Type B pancreatic cell (in vitro differentiated cells): Measurements from ENCODE around the gene ATRNL1. TPM values are rescaled to one million over a fixed set of nuclear protein-coding genes. Genes with fewer than 3 reads are reported as not detected.

Experiments used
- DNase-seq: peaks from one replicate; pipeline ENCODE4 v3.0.0; 2021; ENCODE audit warnings: mixed read lengths; ENCODE audit not compliant: unreplicated experiment; ENCODE audit errors: extremely low spot score
- H3K27ac Mint-ChIP-seq: 2 replicates; pipeline ENCODE4 v1.8.0; 2021; ENCODE audit warnings: mild to moderate bottlenecking, mixed read lengths
- H3K27me3 Mint-ChIP-seq: 2 replicates; pipeline ENCODE4 v1.8.0; 2021; ENCODE audit warnings: mixed read lengths
- H3K36me3 Mint-ChIP-seq: 2 replicates; pipeline ENCODE4 v1.8.0; 2021; ENCODE audit warnings: mixed read lengths
- H3K4me1 Mint-ChIP-seq: one replicate; pipeline ENCODE4 v1.8.0; 2021; ENCODE audit warnings: mixed read lengths; ENCODE audit not compliant: unreplicated experiment
- H3K4me3 Mint-ChIP-seq: 2 replicates; pipeline ENCODE4 v1.8.0; 2021; ENCODE audit warnings: mild to moderate bottlenecking, mixed read lengths
- H3K9me3 Mint-ChIP-seq: 2 replicates; pipeline ENCODE4 v1.8.0; 2021; ENCODE audit warnings: mixed read lengths
- CTCF ChIP-seq: fragments of 200-600 bp; sonication (generic); conservative IDR thresholded peaks from 2 replicates; pipeline ENCODE4 v1.5.0; 2021; ENCODE audit warnings: antibody characterized with exemption, mild to moderate bottlenecking
- total RNA-seq: library from RNA; stranded (reverse); gene quantifications from 2 replicates; pipeline ENCODE4 v1.2.1, GENCODE V29; 2021; ENCODE audit warnings: low replicate concordance

The ATRNL1 gene
- total RNA-seq, 1 donor from 2014 or later = 38.4 TPM

- Mint-ChIP-seq H3K27me3 (no peaks in the 10 kb centered on the region), H3K4me1 (peaks cover 12% of the 10 kb centered on the region), H3K27ac (no peak overlapping the region), H3K9me3 (peaks cover 7% of the 10 kb centered on the region), H3K4me3 (no peak overlapping the region), H3K36me3 (peaks cover 3% of the 10 kb centered on the region)
- DNase-seq = no peak
- no peak for TF ChIP-seq CTCF
Observed at GRCh38 chr10:115861864-115862263, 768.7 kb downstream of the ATRNL1 start.

GRCh38 chr10:115866174-115866573 is 773.0 kb downstream of the ATRNL1 start:
- Mint-ChIP-seq H3K27me3 (no peaks in the 10 kb centered on the region), H3K36me3 (no peaks in the 10 kb centered on the region), H3K4me1 (peaks cover 10% of the 10 kb centered on the region), H3K4me3 (no peak overlapping the region), H3K27ac (no peak overlapping the region), H3K9me3 (no peaks in the 10 kb centered on the region)
- DNase-seq = no peak
- no peak for TF ChIP-seq CTCF

- no peak overlapping the region for H3K4me3 Mint-ChIP-seq
- peaks cover 9% of the 10 kb centered on the region for H3K4me1 Mint-ChIP-seq
- no peak for DNase-seq
- H3K9me3 Mint-ChIP-seq = no peaks in the 10 kb centered on the region
- no peak overlapping the region for H3K27ac Mint-ChIP-seq
- H3K27me3 Mint-ChIP-seq = no peaks in the 10 kb centered on the region
- TF ChIP-seq CTCF = no peak
- H3K36me3 Mint-ChIP-seq = no peaks in the 10 kb centered on the region
Observed at GRCh38 chr10:115866691-115867090, 773.5 kb downstream of the ATRNL1 start.

- Mint-ChIP-seq H3K4me3 (no peak overlapping the region), H3K9me3 (no peaks in the 10 kb centered on the region), H3K27me3 (no peaks in the 10 kb centered on the region), H3K36me3 (no peaks in the 10 kb centered on the region), H3K4me1 (peaks cover 9% of the 10 kb centered on the region), H3K27ac (no peak overlapping the region)
- DNase-seq = no peak
- no peak for TF ChIP-seq CTCF
Observed at GRCh38 chr10:115867305-115867704, 774.1 kb downstream of the ATRNL1 start.

- peaks cover 8% of the 10 kb centered on the region for H3K27me3 Mint-ChIP-seq
- peaks cover 4% of the 10 kb centered on the region for H3K9me3 Mint-ChIP-seq
- no peak overlapping the region for H3K4me3 Mint-ChIP-seq
- TF ChIP-seq CTCF = no peak
- peaks cover 4% of the 10 kb centered on the region for H3K4me1 Mint-ChIP-seq
- no peaks in the 10 kb centered on the region for H3K36me3 Mint-ChIP-seq
- H3K27ac Mint-ChIP-seq = no peak overlapping the region
- no peak for DNase-seq
Observed at GRCh38 chr10:115871855-115872254, 778.7 kb downstream of the ATRNL1 start.

- H3K4me3 Mint-ChIP-seq = no peak overlapping the region
- no peak overlapping the region for H3K27ac Mint-ChIP-seq
- H3K9me3 Mint-ChIP-seq = peaks cover 8% of the 10 kb centered on the region
- peaks cover 11% of the 10 kb centered on the region for H3K27me3 Mint-ChIP-seq
- H3K36me3 Mint-ChIP-seq = no peaks in the 10 kb centered on the region
- peaks cover 8% of the 10 kb centered on the region for H3K4me1 Mint-ChIP-seq
- TF ChIP-seq CTCF = no peak
- DNase-seq = no peak
Observed at GRCh38 chr10:115875172-115875571, 782.0 kb downstream of the ATRNL1 start.
